Suprapubic skin (tissue), 4 donors: ENCODE measurements around the gene MAPK11.

Experiments
- EP300 ChIP-seq: sonication (generic); formaldehyde crosslinking; IDR thresholded peaks from one replicate; pipeline ENCODE4 v1.6.1; 2017; ENCODE audit warnings: antibody characterized with exemption
- POLR2A ChIP-seq, 2 donors: fragments of 450-650 bp; IDR thresholded peaks; one replicate each; pipeline ENCODE4 v1.6.1; 2017; ENCODE audit warnings: antibody characterized with exemption in 2 of 2, mild to moderate bottlenecking in 2 of 2, moderate library complexity in 2 of 2
- POLR2AphosphoS5 ChIP-seq, 3 donors: sonication (generic); formaldehyde crosslinking; IDR thresholded peaks; one replicate each; pipeline ENCODE4 v1.6.1; 2017; ENCODE audit warnings: antibody characterized with exemption in 3 of 3
- TF ChIP-seq, protein P1 (sequence below), 2 donors: fragments of 200-600 bp in 1 of 2; fragments of 450-650 bp in 1 of 2; sonication (generic) in 1 of 2; IDR thresholded peaks; one replicate each; pipeline ENCODE4 v1.5.1; 2016 to 2019; ENCODE audit warnings: antibody characterized with exemption in 2 of 2, mild to moderate bottlenecking in 1 of 2, moderate library complexity in 1 of 2

DNA sequence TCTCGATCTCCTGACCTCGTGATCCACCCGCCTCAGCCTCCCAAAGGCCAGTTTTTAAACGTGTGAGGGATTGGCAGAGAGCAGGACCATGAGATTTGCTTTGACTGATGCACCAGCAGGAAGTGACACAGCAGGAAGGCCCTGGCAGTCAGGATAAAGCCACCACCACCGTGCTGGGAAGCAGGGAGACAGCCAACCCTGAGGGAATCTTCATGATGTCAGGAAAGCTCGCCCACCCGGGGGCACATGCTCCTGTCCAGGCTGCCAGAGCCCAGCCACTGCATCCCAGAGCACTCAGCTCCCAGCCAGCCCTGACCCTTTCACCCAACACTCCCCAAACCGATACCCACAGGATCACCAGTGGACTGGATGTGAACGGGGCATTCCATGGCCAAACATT lies 31.4 kb downstream of the MAPK11 start:
- TF ChIP-seq, protein P1, sequence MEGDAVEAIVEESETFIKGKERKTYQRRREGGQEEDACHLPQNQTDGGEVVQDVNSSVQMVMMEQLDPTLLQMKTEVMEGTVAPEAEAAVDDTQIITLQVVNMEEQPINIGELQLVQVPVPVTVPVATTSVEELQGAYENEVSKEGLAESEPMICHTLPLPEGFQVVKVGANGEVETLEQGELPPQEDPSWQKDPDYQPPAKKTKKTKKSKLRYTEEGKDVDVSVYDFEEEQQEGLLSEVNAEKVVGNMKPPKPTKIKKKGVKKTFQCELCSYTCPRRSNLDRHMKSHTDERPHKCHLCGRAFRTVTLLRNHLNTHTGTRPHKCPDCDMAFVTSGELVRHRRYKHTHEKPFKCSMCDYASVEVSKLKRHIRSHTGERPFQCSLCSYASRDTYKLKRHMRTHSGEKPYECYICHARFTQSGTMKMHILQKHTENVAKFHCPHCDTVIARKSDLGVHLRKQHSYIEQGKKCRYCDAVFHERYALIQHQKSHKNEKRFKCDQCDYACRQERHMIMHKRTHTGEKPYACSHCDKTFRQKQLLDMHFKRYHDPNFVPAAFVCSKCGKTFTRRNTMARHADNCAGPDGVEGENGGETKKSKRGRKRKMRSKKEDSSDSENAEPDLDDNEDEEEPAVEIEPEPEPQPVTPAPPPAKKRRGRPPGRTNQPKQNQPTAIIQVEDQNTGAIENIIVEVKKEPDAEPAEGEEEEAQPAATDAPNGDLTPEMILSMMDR (IDR thresholded peaks at IDR 0.05) = no peak
- TF ChIP-seq EP300 (no peak), POLR2A (IDR thresholded peaks at IDR 0.05) (no peak), POLR2AphosphoS5 (IDR thresholded peaks at IDR 0.05) (no peak)
